ENCODE data around the gene UPB1.
"Not testable (repeated sequence)": the region's sequence is repeated elsewhere in the genome, so short reads cannot be mapped to it uniquely, and the experiment has no call there.

The UPB1 gene

DNA sequence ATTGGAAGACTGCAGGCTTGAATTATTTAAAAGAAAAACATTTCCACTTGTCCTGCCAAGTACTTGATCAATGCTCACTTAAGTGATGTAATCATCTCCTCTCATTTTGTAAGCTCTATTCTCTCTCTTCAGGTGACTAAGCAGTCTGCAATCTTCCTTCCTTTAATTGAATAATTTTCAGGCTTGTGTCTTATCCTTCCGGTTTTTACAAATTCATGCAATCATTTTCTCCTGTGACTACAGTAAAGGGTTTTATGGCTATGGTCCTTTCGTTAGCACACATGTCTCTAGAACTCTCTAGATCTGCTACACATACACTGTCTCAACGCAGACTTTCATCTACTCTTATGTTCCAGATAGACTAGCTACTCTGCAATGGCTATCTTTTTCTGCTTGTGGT, 12.6 kb upstream of the UPB1 start:
- DNase-seq = no peak

DNA sequence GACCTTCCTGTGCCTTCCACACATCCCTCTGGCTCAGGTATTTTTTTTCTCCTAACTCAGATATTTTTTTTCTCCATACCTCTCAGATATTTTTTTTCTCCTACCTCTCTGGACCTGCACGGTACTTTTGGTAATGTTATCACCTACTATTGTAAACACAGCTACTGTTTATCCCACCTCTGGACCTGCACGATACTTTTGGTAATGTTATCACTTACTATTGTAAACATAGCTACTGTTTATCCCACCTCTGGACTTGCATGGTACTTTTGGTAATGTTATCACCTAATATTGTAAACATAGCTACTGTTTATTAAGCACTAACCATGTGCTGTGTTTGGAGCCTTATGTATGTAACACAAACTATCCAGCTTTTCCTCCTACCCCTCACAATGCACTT, 12.1 kb upstream of the UPB1 start:
- DNase-seq = no peak

- no peak for DNase-seq
Measured at GRCh38 chr22:24483976-24484545, 11.1 kb upstream of the UPB1 start.

DNA sequence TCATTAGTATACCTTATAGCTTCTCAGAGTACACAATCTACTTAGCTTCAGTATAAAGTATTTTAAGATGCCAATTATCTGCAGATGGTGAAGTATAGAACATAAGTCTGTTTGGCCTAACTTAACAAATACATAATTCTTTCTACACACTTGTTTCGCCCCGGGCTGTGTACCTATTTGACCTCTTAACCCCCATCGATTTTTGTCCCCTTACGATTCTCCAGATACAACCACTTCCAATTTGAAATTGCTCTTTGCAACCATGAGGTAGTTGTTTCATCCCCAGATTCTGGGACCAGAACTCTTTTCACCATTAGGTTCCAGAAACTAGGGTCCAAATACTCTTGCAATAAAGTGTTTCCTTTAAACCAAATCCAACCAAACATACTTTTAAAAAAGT, 10.0 kb upstream of the UPB1 start:
- DNase-seq = no peak

DNA sequence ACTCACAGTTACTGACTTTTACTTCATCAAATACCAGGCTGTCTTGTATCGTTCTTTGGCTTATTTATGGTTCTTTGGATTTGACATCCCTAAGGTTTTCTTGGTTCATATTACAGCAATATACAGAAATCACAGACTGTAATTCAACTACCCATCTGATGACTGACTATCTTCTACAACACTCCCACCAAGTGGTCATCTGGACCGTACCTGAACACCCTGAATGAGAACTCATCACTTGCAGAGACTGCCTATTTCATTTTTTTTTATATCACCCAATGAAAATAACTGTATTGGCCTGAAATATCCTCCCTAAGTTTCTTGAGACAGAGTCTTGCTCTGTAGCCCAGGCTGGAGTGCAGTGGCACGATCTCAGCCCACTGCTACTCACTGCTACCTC, 9.5 kb upstream of the UPB1 start:
- DNase-seq = peak; percentile 24

GRCh38 chr22:24486501-24486921, 8.6 kb upstream of the UPB1 start:
- DNase-seq = no peak

GRCh38 chr22:24489011-24489410, 6.1 kb upstream of the UPB1 start:
- no peak for DNase-seq

- DNase-seq = not testable (repeated sequence)
Measured at GRCh38 chr22:24489434-24489833, 5.7 kb upstream of the UPB1 start.

DNA sequence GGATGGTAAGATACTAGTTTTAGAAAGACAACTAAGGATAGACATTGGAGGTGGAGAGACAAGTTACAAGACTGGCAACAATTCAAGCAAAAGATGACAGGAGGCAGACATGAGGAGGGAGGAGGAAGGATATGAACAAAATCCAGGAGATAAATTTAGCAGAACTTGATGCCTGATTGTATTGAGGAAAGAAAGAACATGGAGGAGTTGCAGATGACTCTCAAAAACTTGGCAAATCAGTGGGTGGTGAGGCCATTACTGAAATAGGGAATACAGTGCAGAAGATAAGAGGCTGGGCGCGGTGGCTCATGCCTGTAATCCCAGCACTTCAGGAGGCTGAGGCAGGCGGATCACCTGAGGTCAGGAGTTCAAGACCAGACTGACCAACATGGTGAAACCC, 2.7 kb upstream of the UPB1 start:
- DNase-seq = no peak

DNA sequence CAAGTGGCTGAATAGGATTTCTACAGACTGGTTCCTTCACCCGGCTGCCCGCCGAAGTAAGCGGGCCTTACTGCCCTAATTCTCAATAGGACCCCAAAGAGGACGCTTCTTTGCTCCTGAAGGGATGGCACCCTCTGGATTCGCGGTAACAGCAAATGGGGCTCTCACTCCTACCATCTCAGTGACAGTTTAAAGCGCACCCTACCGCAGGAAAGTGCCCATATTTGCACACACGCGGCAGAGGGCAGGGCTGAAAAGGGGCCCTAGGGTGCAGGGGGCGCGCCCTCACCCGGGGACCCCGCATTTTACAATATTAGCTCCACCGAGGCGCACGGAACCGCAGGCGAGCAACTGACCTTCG, 985 bp upstream of the UPB1 start:
- DNase-seq = no peak

- no peak for DNase-seq
Measured at GRCh38 chr22:24495365-24495675, 188 bp downstream of the UPB1 start.

DNA sequence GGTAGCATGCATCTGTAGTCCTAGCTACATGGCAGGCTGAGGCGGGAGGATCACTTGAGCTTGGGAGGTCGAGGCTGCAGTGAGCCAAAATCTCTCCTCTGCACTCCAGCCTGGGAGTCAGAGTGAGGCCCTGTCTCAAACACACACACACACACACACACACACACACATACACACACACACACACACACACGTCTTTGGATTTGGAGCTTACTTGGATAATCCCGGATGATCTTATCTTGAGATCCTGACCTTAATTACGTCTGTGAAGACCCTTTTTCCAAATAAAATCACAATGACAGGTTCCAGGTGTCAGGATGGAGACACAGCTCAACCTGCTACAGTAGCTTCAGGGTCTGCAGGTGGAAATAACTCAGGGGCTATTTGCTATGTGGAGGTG, 1.1 kb downstream of the UPB1 start:
- DNase-seq = no peak

GRCh38 chr22:24496661-24497060, 1.5 kb downstream of the UPB1 start:
- no peak for DNase-seq

DNA sequence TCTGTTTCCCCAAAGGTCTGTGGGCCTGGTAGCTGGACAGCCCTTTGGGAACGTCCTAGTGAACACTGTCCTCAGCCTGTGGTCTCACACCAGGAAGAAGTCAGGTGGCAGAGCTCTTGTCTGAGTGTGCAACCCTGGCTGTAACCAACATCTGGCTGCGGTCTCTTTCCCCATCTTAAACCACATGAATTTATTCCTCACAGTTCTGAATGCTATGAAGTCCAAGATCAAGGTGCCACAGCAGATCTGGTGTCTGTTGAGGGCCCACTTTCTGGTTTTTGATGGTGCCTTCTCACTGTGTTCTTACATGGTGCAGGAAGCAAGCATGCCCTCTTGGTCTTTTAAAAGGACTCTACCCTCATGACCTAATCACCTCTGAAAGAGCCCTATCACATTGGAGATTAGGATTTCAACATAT, 2.7 kb downstream of the UPB1 start:
- DNase-seq = no peak

DNA sequence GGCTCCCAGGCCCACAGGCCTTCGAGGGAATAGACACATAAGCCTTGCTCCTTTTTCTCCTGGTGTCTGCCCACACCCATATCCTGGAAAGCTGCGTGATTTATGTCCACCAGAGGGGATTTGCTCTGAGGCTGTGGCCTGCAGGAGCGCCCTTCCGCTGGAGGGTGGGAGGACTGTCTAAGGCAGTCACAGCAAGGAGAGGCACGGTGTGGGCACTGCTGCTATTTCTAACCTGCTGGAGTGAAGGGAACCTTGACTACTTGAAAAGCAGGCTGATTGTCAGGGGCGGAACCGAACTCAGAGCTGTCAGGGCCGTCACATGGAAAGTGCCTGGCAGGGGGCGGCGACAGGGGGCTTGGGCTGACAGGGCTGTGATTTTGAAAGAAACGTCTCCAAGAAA, 3.7 kb downstream of the UPB1 start:
- no peak for DNase-seq

- no peak for DNase-seq
Measured at GRCh38 chr22:24499706-24500276, 4.7 kb downstream of the UPB1 start.

- no peak for DNase-seq
Measured at GRCh38 chr22:24500277-24500820, 5.2 kb downstream of the UPB1 start.

- no peak for DNase-seq
Measured at GRCh38 chr22:24501301-24502005, 6.3 kb downstream of the UPB1 start.

DNA sequence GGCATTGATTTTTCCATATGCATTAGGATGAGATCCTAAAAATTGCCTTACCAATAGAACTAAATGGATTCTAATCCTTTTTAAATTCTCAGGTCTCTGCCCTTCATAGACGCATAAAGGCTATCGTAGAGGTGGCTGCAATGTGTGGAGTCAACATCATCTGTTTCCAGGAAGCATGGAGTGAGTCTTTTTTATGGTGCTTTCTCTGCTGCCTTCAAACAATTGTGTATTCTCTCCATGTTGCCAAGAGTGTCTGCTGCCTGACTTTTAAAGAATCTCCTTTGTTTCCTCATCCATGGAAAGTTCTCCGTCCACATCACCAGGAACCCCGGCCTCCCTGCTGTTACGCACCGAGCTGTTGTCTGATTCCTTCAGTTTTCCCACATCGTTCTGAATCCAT, 6.9 kb downstream of the UPB1 start:
- DNase-seq = no peak

DNA sequence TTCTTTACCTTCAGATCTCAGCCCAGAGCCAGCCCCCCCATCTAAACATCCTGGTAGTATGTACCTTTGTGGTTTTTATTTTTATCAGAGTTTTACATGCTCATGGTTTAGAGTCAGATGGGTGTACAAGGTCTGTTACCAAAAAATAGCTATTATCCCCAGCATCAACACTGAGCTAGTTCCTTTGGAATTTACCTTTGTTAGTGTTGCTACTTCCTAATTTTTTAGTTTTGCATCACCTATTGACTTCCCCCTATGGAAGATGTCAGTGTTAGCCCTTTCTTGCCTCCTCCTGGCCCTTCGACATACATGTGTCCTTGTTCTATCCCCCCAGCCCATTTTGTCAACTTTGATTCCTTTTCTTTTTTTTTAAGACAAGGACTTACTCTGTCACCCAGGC, 7.4 kb downstream of the UPB1 start:
- no peak for DNase-seq

- peak; percentile 72 for DNase-seq
Measured at GRCh38 chr22:24503137-24503842, 8.2 kb downstream of the UPB1 start.

DNA sequence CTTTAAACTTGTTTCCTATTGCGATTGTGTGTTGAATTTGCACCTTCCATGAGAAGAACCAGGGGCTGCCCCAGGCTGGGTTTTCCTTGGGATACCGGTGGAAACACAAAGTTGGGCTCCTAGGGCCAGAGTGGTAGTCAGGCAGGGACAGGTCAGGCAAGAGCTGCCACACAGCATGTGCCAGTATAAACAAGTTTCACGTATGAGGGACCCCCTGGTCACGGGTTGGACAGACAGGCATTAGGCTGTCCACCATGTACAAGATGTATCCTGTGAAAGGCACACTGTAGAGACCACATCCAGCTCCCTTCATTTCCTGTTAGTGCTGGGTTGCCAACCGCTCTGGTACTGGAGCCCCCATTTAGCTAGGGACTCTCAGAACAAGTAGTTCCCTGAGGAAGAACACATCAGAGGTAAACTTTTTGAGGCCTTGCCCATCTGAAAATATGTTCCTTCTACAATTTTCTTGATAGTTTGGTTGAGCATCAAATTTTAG, 8.8 kb downstream of the UPB1 start:
- no peak for DNase-seq

DNA sequence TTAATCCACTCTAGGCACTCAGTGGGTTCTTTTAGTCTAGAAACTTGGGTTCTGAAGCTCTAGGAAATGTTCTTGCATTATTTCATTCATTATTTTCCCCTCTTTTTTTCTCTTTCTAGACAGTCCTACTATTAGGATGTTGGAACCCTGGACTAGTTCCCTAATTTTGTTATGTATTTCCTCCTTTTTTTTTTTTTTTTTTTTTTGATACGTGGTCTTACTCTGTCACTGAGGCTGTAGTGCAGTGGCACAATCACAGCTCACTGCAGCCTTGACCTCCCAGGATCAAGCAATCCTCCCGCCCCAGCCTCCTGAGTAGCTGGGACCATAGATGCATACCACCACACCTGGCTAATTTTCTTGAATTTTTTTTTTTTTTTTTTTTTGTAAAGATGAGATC, 9.4 kb downstream of the UPB1 start:
- DNase-seq = no peak
